ENCODE results near the gene ZSWIM5.

The ZSWIM5 gene

DNA sequence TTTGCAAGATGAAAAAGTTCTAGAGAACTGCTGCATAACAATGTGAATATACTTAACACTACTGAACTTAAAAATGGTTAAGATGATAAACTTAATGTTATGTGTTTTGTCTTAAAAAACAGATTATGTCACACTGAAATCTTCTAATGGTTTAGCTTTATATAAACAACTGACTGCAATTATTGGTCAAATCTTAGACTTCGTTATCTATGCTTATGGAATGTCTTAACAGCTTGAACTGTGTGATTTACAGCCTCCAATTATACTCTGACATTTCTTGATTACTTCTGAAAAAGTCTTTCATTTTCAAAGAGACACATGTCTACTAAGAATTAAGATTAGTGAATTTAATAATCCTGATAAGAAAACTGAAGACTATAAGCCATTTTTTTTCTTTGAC, 71.1 kb downstream of the ZSWIM5 start:
- no peak for TF ChIP-seq TAF1 (IDR thresholded peaks at IDR 0.05; ENCODE audit: borderline replicate concordance, insufficient read depth, low read length)

DNA sequence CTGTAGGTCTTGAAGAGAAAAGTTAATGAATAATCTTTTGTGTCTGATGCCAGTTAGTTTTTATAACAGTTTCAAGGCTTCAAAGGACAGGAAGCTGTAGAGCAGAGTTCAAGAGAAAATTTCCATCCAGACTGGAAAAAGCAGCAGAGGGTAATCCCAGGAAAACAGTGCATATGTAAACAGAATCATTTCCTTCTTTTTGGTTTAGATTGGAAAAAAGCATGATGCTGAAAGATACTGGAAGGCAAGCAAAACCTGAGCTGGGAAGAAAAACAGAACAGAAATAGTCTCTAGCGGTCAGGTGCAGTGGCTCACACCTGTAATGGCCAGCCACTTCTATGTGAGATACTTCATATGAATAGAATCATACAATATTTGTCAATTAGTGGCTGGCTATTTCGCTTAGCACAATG, 71.9 kb downstream of the ZSWIM5 start:
- TF ChIP-seq SIN3A (IDR thresholded peaks at IDR 0.05; ENCODE audit: borderline replicate concordance, insufficient read depth, low read length) (no peak), FOXP2 (optimal IDR thresholded peaks at IDR 0.05; ENCODE audit: borderline replicate concordance, extremely low read depth, extremely low read length, insufficient read depth) (no peak), POLR2AphosphoS5 (IDR thresholded peaks at IDR 0.05; ENCODE audit: low read depth, low read length) (no peak), TAF1 (IDR thresholded peaks at IDR 0.05; ENCODE audit: borderline replicate concordance, insufficient read depth, low read length) (no peak)
- TF ChIP-seq, protein P1, sequence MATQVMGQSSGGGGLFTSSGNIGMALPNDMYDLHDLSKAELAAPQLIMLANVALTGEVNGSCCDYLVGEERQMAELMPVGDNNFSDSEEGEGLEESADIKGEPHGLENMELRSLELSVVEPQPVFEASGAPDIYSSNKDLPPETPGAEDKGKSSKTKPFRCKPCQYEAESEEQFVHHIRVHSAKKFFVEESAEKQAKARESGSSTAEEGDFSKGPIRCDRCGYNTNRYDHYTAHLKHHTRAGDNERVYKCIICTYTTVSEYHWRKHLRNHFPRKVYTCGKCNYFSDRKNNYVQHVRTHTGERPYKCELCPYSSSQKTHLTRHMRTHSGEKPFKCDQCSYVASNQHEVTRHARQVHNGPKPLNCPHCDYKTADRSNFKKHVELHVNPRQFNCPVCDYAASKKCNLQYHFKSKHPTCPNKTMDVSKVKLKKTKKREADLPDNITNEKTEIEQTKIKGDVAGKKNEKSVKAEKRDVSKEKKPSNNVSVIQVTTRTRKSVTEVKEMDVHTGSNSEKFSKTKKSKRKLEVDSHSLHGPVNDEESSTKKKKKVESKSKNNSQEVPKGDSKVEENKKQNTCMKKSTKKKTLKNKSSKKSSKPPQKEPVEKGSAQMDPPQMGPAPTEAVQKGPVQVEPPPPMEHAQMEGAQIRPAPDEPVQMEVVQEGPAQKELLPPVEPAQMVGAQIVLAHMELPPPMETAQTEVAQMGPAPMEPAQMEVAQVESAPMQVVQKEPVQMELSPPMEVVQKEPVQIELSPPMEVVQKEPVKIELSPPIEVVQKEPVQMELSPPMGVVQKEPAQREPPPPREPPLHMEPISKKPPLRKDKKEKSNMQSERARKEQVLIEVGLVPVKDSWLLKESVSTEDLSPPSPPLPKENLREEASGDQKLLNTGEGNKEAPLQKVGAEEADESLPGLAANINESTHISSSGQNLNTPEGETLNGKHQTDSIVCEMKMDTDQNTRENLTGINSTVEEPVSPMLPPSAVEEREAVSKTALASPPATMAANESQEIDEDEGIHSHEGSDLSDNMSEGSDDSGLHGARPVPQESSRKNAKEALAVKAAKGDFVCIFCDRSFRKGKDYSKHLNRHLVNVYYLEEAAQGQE (IDR thresholded peaks at IDR 0.05; ENCODE audit: insufficient read depth in 1 of 2, low read depth in 2 of 2, low read length in 2 of 2), result no peak

DNA sequence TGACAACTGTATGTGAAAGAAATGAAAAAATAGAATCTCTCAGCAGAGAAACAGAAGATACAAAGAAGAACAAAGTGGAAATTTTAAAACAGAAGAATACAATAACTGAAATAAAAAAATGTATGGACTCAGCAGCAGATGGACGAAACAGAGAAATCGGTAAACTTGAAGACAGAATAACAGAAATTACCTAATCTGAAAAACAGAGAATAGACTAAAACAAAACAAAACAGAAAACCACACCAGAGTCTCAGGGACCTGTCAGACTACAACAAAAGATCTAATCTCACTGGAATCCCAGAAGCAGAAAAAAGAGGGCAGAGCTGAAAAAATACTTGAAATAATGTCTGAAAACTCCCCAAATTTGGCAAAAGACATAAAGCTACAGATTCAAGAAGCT, 83.0 kb downstream of the ZSWIM5 start:
- TF ChIP-seq FOXP2 (optimal IDR thresholded peaks at IDR 0.05; ENCODE audit: borderline replicate concordance, extremely low read depth, extremely low read length, insufficient read depth), result no peak
- no peak for TF ChIP-seq POLR2AphosphoS5 (IDR thresholded peaks at IDR 0.05; ENCODE audit: low read depth, low read length)
- TF ChIP-seq, protein P1 (IDR thresholded peaks at IDR 0.05; ENCODE audit: insufficient read depth in 1 of 2, low read depth in 2 of 2, low read length in 2 of 2), result no peak
- TF ChIP-seq SIN3A (IDR thresholded peaks at IDR 0.05; ENCODE audit: borderline replicate concordance, insufficient read depth, low read length), result no peak
- no peak for TF ChIP-seq TAF1 (IDR thresholded peaks at IDR 0.05; ENCODE audit: borderline replicate concordance, insufficient read depth, low read length)

DNA sequence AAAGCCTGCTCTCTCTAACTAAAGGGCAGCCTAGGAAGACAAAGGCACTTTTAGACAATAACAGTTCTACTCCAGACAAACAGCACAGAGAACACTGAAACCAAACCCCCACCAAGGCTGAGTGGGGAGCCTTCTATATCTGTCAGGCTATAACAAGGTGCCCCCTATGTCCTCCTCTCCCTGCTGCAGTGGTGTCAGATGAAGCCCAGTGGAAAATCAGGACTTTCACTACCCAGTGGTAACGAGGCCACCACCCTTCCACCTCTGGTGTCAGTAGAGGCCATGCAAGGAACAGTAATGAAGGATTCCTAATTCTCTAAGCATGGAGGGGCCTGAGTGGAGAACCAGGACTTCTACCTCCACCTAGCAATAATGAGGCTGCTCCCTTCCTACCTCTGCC, 83.7 kb downstream of the ZSWIM5 start:
- TF ChIP-seq, protein P1 (IDR thresholded peaks at IDR 0.05; ENCODE audit: insufficient read depth in 1 of 2, low read depth in 2 of 2, low read length in 2 of 2), result no peak
- TF ChIP-seq TAF1 (IDR thresholded peaks at IDR 0.05; ENCODE audit: borderline replicate concordance, insufficient read depth, low read length) (no peak), POLR2AphosphoS5 (IDR thresholded peaks at IDR 0.05; ENCODE audit: low read depth, low read length) (no peak), SIN3A (IDR thresholded peaks at IDR 0.05; ENCODE audit: borderline replicate concordance, insufficient read depth, low read length) (no peak), FOXP2 (optimal IDR thresholded peaks at IDR 0.05; ENCODE audit: borderline replicate concordance, extremely low read depth, extremely low read length, insufficient read depth) (no peak)

DNA sequence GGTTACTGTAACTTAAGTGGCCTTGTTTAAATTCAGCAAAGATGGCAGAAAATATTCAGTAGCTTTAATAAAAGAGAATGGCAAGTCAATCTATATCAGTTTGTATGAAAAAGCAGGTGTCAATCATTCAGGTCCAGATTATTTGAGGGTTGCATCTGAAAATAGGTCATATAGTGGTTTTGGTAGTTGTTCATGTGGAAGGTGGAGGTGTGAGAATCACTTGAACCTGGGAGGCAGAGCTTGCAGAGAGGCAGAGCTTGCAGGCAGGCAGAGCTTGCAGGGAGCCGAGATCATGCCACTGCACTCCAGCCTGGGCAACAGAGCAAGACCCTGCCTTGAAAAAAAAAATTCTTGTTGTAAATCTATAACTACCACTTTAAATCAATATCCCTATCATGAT, 88.6 kb downstream of the ZSWIM5 start:
- no peak for TF ChIP-seq SIN3A (IDR thresholded peaks at IDR 0.05; ENCODE audit: borderline replicate concordance, insufficient read depth, low read length)
- TF ChIP-seq, protein P1 (IDR thresholded peaks at IDR 0.05; ENCODE audit: insufficient read depth in 1 of 2, low read depth in 2 of 2, low read length in 2 of 2), result no peak
- TF ChIP-seq FOXP2 (optimal IDR thresholded peaks at IDR 0.05; ENCODE audit: borderline replicate concordance, extremely low read depth, extremely low read length, insufficient read depth), result no peak
- no peak for TF ChIP-seq POLR2AphosphoS5 (IDR thresholded peaks at IDR 0.05; ENCODE audit: low read depth, low read length)
- no peak for TF ChIP-seq TAF1 (IDR thresholded peaks at IDR 0.05; ENCODE audit: borderline replicate concordance, insufficient read depth, low read length)

Measured in PFSK-1 (cell line).